Left renal pelvis (tissue), 4 donors: ENCODE data around the gene SPDYE17. TPM values are rescaled to one million over a fixed set of nuclear protein-coding genes. Genes with fewer than 3 reads are reported as not detected.
A peak's percentile ranks its signal among the peaks of the same experiment; 100 is the strongest.
"Not testable (repeated sequence)": the region's sequence is repeated elsewhere in the genome, so short reads cannot be mapped to it uniquely, and the experiment has no call there.

Experiments
- DNase-seq, 4 donors: peaks; one replicate each; pipeline ENCODE4 v3.0.0-alpha.2; 2013; ENCODE audit warnings: low read depth in 4 of 4, low spot score in 3 of 4
- polyA plus RNA-seq, 4 donors: library from polyadenylated mRNA; unstranded; fragments of 120-200 nt; gene quantifications; one replicate each; pipeline ENCODE4 v1.2.1, GENCODE V29; 2013; ENCODE audit not compliant: insufficient read length in 4 of 4

Gene SPDYE17, protein sequence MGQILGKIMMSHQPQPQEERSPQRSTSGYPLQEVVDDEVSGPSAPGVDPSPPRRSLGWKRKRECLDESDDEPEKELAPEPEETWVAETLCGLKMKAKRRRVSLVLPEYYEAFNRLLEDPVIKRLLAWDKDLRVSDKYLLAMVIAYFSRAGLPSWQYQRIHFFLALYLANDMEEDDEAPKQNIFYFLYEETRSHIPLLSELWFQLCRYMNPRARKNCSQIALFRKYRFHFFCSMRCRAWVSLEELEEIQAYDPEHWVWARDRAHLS
- not detected for polyA plus RNA-seq

DNA sequence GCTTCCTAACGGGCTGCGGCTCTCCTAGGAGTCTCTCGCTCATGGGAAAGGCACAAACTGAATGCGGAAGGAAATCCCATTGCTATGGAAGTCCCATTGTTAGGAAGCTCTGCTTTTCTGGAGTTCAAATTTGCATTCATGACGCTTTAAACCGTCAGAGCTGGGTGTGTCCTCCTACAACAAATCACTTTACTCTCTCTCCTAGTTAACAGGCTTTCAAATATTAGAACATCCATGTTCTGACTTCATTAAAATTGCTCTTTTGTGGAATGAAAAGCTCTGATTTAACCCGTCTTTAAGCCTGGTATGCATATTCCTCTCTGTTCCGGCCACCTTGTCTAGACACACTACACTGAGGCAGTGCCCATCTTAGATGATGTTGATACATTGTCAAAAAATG, at the start of gene SPDYE17:
SPDYE17 (minus strand) TSS at position 101 of the 400 bp plus-strand sequence. CDS start 1,791 bp downstream, outside the sequence.
- not testable (repeated sequence) for DNase-seq

DNA sequence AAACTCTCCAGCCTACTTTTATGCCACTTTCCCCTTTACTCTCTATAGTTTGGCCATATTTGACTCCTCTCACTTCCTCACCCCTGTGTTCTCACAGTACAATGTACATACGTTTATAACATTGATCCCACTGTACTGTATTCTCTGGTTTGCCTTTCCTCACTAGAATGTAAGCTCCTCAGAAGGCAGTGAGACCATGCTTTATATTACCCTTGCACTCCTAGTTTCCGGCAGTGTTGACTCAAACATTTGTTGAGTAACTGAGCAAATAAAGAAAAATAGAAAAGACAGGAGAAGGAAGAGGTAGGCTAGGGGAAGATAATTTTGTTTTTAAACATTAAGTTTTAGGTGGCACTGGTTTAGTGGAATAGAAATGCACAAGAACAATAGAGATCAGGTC, 48.1 kb upstream of the SPDYE17 start:
- DNase-seq, result not testable (repeated sequence)

DNA sequence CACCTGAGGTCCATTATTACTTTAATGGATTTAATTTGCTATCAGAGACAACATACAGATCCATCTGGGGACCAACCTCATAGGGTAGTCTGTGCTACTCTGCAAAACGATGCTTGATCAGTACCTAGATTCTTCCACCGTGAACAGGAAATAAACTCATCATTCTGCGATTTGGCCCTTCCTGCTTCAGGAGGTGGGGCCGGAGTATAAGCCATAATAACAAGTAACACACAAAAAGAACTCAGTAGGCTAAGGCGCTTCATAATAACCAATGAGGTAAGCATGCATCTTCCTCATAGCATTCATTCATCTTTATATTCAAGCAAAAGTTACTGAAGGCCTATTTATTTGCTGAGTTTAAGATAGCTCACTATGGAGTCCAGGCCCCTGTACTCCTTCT, 47.5 kb upstream of the SPDYE17 start:
- not testable (repeated sequence) for DNase-seq

DNA sequence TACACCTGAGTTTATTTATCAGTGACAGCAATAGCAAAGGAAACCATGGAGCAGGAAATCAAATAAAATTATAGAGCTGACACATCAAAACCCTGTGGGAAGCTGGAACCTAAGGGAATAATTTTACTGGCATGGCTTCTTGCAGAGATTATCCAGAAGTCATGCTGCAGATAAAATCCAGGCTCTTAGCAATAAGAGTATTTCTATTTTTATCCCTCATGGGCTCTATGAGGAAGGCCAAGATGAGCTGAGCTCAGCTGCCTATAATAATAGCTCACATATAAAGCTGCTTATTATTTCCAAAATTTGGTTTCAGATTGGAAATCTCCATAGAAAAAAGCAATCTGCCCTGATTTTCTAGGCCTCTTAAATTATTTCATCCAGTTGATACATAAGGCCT, 47.0 kb upstream of the SPDYE17 start:
- not testable (repeated sequence) for DNase-seq

DNA sequence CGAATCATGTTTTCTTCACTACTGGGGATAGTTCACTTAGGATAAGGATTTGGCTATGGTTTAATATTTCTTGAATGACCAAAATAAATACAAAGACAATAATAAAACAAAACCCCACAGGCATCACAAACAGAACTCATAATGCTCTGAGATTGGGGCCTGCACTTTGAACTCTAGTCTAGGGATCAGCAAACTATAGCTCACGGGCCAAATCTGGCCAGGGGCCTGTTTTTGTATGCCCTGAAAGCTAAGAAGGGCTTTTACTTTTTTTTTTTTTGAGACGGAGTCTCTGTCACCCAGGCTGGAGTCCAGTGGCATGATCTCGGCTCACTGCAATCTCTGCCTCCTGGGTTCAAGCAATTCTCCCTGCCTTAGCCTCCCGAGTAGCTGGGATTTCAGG, 44.9 kb upstream of the SPDYE17 start:
- not testable (repeated sequence) for DNase-seq

DNA sequence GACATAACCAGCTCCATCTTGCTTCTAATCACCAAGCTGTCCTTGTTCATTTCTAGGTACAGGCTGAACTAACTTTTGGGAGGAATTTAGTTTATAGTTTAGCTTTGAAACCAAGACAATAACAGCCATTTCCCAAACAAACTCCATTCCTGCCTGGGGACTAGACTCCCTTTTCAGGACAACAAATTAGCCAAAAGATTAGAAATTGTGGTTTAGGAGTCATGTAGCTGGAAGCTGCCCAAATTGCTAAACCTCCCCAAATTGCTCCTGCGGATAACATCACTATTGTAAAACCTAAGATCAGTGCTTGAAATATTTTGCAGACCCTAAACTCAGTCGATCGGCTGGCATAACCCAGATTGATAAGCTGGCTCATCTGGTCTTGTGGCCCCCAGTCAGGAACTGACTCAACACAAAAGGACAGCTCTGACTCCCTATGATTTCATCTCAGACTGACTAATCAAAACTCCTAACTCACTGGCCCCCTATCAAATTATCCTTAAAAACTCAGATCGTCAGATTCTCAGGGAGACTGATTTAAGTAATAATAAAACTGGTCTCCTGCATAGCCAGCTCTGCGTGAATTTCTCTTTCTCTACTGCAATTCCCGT, 42.7 kb upstream of the SPDYE17 start:
- DNase-seq, result not testable (repeated sequence)

DNA sequence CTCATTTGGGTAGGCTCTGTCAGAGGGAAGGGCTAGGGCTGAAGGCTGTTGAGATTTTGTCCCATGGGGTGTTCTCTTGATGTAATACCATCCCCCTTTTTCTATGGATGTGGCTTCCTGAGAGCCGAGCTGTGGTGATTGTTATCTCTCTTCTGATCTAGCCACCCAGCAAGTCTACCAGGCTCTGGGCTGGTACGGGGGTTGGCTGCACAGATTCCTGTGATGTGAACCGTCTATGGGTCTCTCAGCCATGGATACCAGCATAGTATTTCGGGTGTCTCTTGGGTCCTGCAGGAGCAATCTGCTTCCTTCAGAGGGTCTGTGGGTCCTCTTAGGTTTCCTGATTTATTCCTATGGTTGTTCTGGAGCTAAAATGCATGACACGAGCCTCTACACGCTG, 38.9 kb upstream of the SPDYE17 start:
- DNase-seq, result not testable (repeated sequence)

DNA sequence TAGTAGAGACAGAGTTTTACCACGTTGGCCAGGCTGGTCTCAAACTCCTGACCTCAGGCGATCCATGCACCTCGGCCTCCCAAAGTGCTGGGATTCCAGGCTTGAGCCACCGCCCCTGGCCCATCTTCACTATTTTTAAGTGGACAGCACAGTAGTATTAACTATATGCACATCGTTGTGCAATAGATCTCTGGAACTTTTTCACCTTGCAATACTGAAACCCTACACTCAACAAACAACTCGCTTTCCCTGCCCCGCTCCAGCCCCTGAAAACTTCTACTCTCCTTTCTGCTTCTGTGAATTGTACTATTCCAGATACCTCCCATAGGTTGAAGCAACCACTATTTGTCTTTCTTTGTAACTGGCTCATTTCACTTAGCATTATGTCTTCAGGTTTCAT, 33.7 kb upstream of the SPDYE17 start:
- DNase-seq, result not testable (repeated sequence)

DNA sequence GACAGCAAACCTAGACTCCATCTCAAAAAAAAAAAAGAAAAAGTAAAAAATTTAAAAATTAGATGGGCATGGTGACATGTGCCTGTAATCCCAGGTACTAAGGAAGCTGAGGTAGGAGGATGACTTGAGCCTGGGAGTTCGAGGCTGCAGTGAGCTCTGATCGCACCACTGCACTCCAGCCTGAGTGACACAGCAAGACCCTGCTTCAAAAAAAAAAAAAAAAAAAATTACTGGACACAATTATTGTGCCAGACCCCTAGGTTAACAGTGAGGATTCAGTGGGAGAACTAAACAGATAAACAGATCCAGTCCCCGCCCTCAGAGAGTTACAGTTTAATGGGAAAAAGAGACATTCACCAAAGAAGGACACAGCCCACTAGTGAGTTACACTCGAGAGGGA, 31.6 kb upstream of the SPDYE17 start:
- not testable (repeated sequence) for DNase-seq

DNA sequence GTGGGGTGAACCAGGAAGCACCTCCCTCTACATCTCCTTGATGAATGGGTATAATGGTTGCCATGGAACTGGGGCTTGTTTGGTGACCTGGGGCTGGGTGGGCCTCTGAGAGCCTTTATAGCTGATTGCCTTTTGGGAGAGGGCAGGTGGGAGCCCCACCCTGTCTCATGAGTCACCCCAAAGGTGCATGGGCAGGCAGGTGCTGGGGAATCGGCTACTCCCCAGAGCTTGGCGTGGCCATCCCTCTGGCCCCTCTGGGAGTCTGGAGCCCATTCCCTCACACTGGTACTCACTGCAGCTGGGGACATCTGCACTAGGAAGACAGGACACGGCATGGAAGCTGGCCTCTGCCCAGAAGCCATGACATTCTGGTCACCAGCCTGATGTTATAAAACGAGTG, 30.4 kb upstream of the SPDYE17 start, which contains the start of gene SPDYE18:
SPDYE18 (minus strand) TSS at position 2 of the 400 bp plus-strand sequence. CDS start 2,046 bp downstream, outside the sequence.
- DNase-seq, result not testable (repeated sequence)

DNA sequence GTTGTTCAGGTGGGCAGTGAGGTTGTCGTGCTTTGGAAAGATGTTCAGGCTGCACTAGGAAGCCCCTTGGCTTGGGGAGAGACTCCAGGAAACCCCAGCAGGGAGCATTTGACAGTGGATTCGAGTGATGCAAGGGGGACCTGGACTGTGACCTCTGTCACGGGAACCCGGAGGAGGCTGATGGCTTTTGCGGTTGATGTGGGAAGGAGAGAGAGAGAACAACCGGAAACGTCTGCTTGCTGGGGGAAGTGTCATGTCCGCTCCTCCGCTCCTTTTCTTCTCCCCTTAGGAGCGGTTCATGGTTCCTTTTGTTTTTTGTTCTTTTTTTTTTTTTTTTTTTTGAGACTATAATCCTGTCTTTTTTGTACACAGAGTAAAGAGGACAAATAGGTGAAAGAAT, 5.8 kb downstream of the SPDYE17 start:
- not testable (repeated sequence) for DNase-seq

DNA sequence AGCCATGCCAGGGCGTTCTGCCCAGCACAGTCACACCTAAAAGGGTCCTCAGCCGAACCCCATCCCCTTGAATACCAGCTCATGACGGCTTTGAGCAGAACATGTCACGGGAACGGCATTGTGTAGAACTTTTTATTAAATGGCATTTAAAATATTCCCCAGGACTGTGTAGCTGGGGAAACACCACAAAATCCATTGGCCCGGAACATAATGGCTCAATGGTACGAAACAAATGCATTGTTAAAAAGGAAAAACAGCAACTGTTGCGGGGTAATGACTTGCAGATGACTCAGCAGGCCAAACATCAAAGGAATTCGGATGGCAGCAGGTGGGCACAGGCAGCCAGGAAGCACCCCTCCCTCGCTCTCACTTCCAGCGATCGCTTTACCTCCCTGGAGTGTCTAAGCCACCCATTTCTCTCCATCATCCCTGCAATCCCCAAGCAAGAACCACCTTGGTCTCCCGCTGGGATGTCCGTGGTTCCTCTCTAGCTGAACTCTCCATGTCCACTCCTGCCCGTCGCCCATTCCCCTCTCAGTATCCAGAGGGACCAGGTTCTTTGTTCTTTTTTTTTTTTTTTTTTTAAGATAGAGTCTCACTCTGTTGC, 22.0 kb downstream of the SPDYE17 start:
- peak in 2 of 4 donors; percentile 2 to 8 for DNase-seq

DNA sequence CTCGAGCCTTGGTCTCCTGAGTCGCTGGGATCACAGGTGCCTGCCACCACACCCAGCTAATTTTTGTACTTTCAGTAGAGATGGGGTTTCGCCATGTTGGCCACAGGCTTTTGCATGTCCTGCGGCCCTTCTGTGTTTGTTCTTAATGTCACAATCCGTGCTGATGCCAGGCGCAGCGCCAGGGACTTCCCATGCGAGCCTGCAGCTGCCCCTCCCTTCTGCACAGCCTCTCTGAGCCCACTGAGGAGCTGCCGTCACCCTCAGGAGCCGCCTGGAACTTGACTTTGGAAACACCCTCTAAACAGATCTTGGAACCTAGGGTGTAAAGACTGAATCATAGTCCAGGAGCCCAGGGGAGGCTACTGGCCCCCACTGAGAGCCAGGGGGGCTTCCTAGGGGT, 24.2 kb downstream of the SPDYE17 start:
- DNase-seq, result not testable (repeated sequence)

DNA sequence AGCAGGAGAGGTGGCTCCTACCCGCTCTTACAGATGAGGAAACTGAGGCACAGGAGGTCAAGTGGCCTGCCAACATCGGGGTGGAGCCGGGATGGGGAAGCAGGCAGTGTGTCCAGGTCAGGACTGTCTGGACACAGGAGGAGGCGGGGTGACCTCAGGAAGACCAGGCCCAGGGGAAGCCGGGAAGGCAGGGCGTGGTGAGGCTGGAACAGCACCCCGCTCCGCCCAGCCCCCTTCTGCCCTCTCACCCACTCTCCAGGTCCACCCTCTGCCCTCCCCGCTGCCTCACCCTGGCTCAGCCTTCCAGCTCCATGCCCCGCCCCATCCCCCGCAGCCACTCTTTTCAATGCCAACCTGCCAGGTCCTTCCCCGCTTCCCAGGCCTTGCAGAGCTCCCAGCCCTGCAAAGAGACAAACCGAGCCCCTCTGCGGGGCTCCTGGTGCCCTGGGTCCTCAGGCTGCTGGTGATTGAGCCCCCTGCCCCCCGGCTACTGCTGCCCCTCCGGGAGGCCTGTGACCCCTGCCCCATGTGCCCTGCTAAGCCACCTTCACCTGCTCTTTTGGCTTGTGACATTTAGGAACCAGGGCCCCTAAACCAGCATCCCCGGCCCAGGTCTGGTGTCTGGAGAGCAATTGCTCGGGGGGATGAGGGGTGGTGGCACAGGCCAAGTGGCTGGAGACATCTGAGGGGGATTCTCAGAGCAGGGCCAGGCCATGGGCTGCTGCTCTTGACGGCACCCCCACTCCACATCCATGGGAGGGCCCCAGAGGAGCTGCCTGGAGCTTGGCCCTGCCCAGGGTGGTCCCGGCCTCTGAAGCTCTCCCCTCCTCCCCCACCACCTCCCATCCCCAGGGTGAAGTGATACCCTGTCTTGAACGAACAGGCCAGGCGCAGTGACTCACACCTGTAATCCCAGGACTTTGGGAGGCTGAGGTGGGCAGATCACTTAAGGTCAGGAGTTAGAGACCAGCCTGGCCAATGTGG, 25.7 kb downstream of the SPDYE17 start:
- DNase-seq, result not testable (repeated sequence)

DNA sequence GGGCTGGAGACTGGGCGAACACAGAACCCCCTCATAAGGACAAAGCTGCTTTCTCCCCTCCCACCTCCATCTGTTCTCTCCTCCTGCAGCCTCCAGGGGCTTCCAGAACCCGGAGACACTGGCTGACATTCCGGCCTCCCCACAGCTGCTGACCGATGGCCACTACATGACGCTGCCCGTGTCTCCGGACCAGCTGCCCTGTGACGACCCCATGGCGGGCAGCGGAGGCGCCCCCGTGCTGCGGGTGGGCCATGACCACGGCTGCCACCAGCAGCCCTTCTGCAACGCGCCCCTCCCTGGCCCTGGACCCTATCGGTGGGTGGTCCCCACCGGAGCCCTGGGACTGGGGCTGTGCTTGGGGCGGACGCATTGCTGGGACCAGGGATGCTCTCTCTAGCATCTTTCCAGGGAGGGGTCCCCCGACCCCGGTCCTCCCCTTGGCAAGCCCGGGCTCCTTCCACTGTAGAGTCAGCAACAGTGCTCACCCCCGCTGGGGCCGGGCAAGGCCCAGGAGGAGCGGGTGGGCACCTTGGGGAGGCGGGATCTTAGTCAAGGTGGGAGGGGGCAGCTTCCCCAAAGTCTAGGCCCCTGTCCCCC, 26.6 kb downstream of the SPDYE17 start:
- not testable (repeated sequence) for DNase-seq

DNA sequence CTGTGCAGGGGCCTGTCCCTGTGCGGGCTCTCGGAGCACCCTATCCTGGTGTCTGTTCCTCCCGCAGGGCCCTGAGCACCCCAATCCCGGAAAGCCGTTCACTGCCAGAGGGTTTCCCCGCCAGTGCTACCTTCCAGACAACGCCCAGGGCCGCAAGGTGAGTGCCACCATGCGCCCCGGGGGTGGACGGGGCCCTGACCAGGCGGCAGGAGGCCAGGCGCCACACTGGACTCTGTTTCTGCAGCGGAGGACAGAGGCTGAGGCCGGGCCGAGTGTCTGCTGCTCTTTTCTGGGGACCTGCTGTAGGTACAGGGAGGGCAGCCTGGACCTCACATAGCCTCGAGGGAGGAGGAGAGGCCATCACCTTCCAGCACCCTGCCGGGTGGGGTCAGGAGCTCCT, 28.0 kb downstream of the SPDYE17 start:
- DNase-seq, result not testable (repeated sequence)

DNA sequence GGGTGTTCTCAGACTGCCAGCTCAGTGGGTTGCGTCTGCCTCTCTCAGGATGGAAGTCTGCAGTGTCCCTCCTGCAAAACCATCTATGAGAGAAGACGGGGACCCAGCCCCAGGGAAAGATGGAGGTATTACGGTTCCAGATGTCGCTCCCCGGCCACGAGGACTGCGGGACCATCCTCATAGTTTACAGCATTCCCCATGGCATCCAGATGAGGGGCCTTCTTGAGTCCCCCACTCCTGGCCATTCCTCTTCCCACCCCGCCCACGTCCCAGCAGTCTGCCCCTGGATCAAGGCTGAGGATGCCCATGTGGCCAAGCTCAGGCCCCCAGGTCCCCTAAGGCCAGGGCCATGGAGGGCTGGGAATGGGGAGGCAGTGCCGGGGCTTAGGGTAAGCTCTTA, 28.9 kb downstream of the SPDYE17 start:
- not testable (repeated sequence) for DNase-seq

DNA sequence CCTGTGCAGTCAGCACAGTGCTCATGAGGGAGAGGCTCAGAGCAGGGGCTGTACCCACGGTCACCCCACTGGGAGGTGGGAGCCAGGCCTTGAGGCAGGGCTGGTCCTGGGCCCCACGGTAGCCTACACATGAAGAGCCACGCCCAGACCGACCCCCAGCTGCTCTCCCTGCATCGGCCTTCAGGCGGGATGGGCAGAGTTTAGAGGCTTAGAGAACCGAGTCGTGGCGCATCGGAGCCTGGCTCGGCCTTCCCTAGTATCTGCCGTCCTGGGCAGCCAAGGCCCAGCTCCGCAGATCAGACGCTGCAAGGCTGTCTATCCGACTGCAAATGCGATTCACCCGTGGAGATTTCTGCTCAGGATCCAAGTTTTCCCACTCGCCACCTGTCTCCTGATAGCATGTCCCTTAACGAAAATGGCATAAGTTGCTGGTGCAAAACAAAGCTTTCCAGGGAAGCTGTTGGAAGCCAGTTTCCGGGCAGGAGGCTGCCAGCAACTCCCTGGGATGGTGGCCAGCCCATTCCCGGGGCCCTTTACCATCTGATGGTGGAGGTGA, 29.4 kb downstream of the SPDYE17 start:
- DNase-seq, result not testable (repeated sequence)

DNA sequence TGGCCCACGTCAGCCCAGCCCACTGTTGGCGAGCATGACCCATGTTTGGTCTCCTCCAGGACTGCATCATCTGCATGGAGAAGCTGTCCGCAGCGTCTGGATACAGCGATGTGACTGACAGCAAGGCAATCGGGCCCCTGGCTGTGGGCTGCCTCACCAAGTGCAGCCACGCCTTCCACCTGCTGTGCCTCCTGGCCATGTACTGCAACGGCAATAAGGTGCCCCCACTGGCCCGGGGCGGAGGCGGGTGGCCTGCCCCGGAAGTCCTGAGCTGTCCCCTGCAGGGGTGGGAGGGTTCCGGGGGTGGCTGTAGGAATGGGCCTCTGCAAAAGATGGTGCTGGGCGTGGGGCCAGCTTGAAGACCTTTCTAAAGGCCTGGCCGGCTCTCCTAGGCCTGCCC, 30.1 kb downstream of the SPDYE17 start:
- DNase-seq, result not testable (repeated sequence)
